GOT3 (cell line): ENCODE results near the gene RADIL.

ENCODE experiments used
- DNase-seq: peaks from one replicate; lab custom pipeline; 2025; ENCODE audit warnings: mixed read lengths; lab: John Stamatoyannopoulos, UW

Gene RADIL

DNA sequence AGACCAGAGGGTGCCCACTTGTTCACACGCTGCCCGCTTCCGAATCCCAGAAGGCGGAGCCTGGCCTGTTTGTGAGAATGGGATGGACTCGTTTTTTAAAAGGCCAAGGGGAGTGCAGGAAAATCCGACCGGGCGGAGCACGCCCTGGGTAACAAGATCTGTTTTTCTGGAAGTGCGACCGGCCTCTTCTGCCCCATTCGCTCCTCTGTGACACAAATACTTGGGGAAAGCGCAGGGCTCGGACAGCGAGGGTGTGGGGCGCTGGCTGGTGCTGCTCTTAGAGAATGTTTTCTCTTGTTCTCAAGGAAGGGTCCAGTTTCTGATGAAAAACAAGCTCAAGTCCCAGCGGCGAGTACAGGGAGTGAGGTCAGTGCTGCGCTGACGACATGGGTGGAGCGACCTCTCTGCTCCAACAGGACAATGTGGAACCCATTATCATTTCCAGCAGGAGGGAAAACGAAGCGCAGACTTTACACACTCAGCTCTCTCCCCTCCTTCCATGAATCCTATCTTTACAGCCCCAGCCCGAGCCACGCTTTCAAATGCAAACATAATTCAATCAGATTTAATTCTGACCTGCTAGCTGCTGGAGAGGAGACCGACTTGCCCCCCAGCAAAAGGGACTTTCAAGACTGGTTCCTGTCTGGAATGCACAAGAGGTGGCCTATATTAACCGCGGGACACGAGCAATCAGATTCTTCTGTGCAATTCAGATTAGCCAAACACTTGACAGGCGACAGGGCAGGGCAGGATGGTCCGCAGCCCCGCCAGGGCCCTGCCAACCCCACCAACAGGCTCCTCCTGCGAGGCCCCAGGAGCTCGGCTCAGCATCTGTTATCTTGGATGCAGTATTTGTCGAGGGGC, 1.1 kb downstream of the RADIL start:
- no peak for DNase-seq

DNA sequence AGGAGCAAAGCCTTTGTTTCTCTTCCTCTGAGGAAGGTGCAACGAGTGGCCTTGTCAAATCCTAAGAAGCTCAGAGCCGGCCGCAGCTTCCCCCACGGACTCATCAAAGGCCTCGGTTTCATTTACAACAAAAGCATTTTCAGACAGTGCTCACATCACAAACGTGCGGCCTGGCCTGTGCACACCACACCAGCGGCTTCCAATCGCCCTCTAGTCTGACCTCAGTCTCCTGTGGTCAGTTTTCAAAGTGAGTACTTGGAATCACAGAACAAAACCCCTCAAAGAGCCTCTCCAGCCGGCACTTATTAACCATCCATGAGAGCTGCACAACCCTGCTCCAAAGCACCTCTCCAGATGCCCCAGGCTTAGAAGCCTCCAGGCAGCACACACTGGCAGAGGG, 3.3 kb downstream of the RADIL start:
- no peak for DNase-seq

- DNase-seq: no peak
Measured at GRCh38 chr7:4879396-4880081, 4.0 kb downstream of the RADIL start.

DNA sequence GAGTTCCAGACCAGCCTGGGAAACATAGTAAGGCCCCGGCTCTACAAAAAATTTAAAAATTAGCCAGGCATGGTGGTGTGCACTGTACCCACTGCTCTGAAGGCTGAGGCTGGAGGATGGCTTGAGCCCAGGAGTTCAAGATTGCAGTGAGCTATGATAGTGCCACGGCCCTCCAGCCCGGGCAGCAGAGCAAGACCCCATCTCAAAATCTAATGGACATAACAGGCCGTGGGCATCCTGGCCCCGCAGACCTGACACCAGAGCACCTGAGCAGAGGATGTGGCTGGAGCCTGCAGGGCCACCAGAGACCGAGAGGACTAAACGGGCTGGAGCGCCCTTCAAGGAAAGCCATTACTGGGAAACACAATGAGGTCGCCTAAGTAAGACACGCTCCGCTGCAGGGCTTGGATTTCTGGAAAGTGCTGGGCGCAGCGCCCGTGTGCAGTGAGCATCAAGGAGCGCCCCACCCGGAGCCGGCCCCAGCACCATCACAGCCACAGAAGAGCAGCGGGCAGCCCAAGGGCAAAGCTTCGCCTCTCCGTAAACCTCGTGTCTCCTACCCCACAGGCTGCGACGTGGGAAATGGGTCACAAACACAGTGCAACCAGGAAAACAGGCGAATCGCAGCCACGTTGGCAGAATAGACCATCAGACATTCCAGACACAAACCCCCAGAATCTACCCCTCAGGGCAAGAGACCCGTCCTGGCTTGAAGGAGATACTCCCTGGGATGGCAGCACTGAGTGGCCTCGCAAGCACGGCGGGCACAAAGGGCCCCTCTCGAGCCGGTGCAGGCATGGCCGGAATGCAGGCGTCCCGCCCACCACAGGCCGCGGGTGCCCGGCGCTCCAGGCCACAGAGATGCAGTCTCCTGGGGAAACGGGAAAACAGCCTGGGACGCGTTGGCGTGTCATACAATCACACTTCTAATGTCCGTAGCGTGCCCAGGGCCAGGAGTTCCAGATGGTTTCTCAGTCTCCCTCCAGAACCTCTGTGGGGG, 4.9 kb downstream of the RADIL start:
- DNase-seq: no peak

DNA sequence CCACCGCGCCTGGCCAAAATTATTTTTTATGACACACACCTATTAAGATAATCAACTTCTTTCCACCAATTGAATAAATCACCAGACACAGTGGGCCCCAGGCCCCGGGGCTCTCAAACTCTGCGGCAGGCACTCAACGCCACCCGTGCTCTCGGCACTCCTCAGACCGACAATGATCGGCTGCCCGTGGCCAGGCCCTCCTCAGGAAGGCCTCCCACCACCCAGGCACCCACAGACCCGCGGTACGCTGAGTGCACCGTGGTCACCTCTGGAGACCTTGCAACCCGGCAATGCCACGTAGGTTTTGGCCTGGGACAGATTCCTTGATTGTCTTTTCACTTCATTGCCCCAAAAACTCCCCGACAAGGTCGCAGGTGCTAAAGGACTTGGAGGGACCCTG, 6.9 kb downstream of the RADIL start:
- DNase-seq: no peak

DNA sequence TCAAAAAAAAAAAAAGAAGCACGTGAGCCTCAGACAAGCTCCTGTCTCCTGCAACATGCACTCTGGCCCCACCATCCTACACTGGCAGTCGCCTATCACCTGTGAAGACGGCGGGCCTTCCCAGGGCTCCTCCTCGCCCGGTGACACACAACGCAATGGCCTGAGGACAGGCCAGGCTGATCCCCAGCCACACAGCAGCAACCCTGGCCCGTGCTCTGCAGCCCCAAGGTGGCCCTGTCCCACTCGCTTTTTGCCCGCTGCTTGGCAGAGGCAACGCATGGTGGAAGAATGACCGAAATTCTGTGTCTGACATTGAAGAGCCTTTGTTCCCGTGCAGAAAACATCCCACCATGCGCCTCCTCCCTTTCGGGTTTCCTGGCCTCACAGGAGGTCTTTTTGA, 8.1 kb downstream of the RADIL start:
- DNase-seq: no peak

- DNase-seq: no peak
Measured at GRCh38 chr7:4873071-4873944, 10.2 kb downstream of the RADIL start.

- no peak for DNase-seq
Measured at GRCh38 chr7:4871930-4872675, 11.4 kb downstream of the RADIL start.

DNA sequence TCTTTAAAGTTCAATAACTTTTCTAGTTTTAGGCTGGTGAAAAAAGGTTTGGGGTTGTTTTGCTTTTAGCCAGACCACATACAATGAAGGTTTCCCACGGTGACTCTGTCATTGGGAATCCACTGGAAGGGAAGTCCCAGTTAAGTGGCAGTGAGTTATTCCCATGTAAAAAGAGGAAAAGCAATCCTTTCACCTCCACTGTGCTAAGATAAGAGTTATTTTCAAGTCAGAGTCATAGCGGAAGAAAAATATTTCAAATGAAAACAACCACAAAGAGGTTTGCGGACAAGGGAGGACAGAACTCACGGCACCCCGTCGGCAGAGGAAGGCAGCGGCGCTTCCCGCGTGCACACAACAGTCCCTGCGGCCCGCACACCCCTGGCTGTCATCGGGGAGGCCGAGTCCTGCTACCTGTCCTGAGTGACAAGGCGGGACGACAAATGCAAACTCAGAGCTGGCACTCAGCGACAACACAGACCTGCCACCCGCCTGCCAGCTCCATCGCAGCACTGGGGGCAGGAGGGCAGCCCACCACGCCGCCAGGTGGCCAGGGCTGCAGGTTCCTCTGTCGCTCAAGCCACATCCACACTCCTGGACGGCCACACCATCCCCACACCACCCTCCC, 12.3 kb downstream of the RADIL start:
- DNase-seq: no peak

DNA sequence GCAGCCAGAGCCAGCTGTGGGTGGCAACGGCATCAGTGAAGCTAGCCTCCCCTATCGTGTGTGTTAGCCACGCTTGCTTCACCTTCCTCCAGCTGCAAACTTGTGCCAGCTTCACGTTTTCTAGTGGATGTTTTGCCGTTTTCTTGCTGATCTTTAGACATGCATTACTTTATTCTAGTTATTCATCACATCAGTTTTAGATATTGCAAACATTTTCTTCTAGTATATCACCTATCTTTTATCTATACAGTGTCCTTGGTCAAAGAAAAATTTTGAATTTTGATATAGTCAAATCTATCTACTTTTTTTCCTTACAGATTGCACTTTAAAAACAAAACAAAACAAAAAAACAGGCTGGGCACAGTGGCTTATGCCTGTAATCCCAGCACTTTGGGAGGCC, 15.0 kb downstream of the RADIL start:
- no peak for DNase-seq

GRCh38 chr7:4866528-4867496, 16.7 kb downstream of the RADIL start:
- no peak for DNase-seq

DNA sequence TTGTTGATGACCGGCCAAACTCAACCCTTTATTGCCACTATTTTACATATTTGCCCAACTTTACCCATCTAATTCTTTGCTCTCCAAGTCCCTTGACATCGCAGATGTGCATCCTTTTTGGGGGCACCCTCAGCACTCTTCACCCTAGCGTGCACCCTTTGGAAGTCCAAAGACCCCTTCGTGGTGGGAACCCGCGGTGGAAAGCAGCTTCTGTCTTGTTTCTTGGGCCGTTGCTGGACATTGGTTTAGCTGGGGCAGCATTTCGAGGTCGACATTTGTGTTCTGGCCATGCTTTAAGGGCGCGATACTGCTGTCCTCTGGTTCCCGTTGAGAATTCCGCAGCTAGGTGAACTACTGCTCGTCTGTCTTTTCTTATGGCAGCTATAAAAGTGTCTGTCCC, 21.4 kb downstream of the RADIL start:
- no peak for DNase-seq

- DNase-seq: no peak
Measured at GRCh38 chr7:4861673-4862072, 21.8 kb downstream of the RADIL start, which contains the start of gene PAPOLB. PAPOLB (minus strand) TSS chr7:4862030; CDS start chr7:4861810, 220 bp downstream.

- no peak for DNase-seq
Measured at GRCh38 chr7:4861227-4861626, 22.3 kb downstream of the RADIL start.

GRCh38 chr7:4857189-4857588, 26.3 kb downstream of the RADIL start:
- DNase-seq: no peak

GRCh38 chr7:4856336-4857057, 27.0 kb downstream of the RADIL start:
- no peak for DNase-seq

- no peak for DNase-seq
Measured at GRCh38 chr7:4854916-4855315, 28.6 kb downstream of the RADIL start.
